OCI-LY1 (cell line): ENCODE measurements around the gene ANKRD66.

ENCODE experiments used
- H2AFZ ChIP-seq: fragments of 200-600 bp; sonication (generic), shearing (Covaris generic); 2 replicates; pipeline ENCODE4 v1.6.0; 2014; ENCODE audit warnings: antibody characterized with exemption, mild to moderate bottlenecking, low read length
- H3F3A ChIP-seq: fragments of 200-600 bp; sonication (generic), shearing (Covaris generic); 2 replicates; pipeline ENCODE4 v1.6.0; 2014; ENCODE audit warnings: mild to moderate bottlenecking, antibody characterized with exemption, low read length, moderate library complexity; ENCODE audit not compliant: insufficient read depth
- H3K27ac ChIP-seq: fragments of 200-600 bp; sonication (generic); 2 replicates; pipeline ENCODE4 v1.5.1; 2014; ENCODE audit warnings: low read length, mixed run types, mild to moderate bottlenecking, low read depth; ENCODE audit not compliant: poor library complexity, severe bottlenecking
- H3K27me3 ChIP-seq: fragments of 200-600 bp; sonication (generic); 2 replicates; pipeline ENCODE4 v1.6.0; 2014; ENCODE audit warnings: antibody characterized with exemption, mild to moderate bottlenecking, low read length, moderate library complexity; ENCODE audit not compliant: insufficient read depth
- H3K36me3 ChIP-seq: fragments of 200-600 bp; sonication (generic); 2 replicates; pipeline ENCODE4 v1.6.1; 2014; ENCODE audit warnings: mild to moderate bottlenecking, antibody characterized with exemption, low read length, moderate library complexity, mixed read lengths; ENCODE audit not compliant: insufficient read depth
- H3K4me1 ChIP-seq: fragments of 200-600 bp; sonication (generic); 2 replicates; pipeline ENCODE4 v1.5.1; 2014; ENCODE audit warnings: mild to moderate bottlenecking, low read length, moderate library complexity; ENCODE audit not compliant: insufficient read depth, severe bottlenecking
- H3K4me2 ChIP-seq: fragments of 200-600 bp; sonication (generic), shearing (Covaris generic); 2 replicates; pipeline ENCODE4 v1.6.1; 2014; ENCODE audit warnings: low read length
- H3K4me3 ChIP-seq: fragments of 200-600 bp; sonication (generic); 2 replicates; pipeline ENCODE4 v1.5.1; 2014; ENCODE audit warnings: low read length, low read depth, mild to moderate bottlenecking, mixed read lengths; ENCODE audit not compliant: poor library complexity, severe bottlenecking
- H3K79me2 ChIP-seq: fragments of 200-600 bp; shearing (Covaris generic); 2 replicates; pipeline ENCODE4 v1.6.1; 2016; ENCODE audit warnings: mixed run types, low read length, mixed read lengths; ENCODE audit not compliant: insufficient read depth
- H3K9ac ChIP-seq: fragments of 200-600 bp; sonication (generic), shearing (Covaris generic); 2 replicates; pipeline ENCODE4 v1.6.1; 2014; ENCODE audit warnings: mild to moderate bottlenecking, low read length, mixed read lengths
- H3K9me2 ChIP-seq: fragments of 200-600 bp; sonication (generic), shearing (Covaris generic); 2 replicates; pipeline ENCODE4 v1.6.1; 2014; ENCODE audit warnings: low read depth, mild to moderate bottlenecking, low read length, mixed read lengths
- H3K9me3 ChIP-seq: fragments of 200-600 bp; shearing (Covaris generic); 2 replicates; pipeline ENCODE4 v1.6.1; 2014; ENCODE audit warnings: low read length, mixed read lengths
- H4K20me1 ChIP-seq: fragments of 200-600 bp; sonication (generic), shearing (Covaris generic); 2 replicates; pipeline ENCODE4 v1.6.0; 2016; ENCODE audit warnings: mild to moderate bottlenecking, low read length; ENCODE audit not compliant: insufficient read depth
- CTCF ChIP-seq: fragments of 200-600 bp; sonication (generic), shearing (Covaris generic); IDR thresholded peaks from 2 replicates; pipeline ENCODE4 v1.5.1; 2017; ENCODE audit warnings: mild to moderate bottlenecking, antibody characterized with exemption, low read length, moderate library complexity, mixed read lengths
- EZH2 ChIP-seq: fragments of 200-600 bp; sonication (generic), shearing (Covaris generic); IDR thresholded peaks from 2 replicates; pipeline ENCODE4 v1.8.0; 2017; ENCODE audit warnings: borderline replicate concordance, mixed run types, mild to moderate bottlenecking, antibody characterized with exemption, low read length, moderate library complexity, mixed read lengths

ANKRD66 gene

GRCh38 chr6:46787871-46788540, 41.3 kb downstream of the ANKRD66 start:
- TF ChIP-seq CTCF (no peak), EZH2 (no peak)

GRCh38 chr6:46788791-46789190, 42.1 kb downstream of the ANKRD66 start:
- no peak overlapping the region for H3K27ac ChIP-seq
- H3K4me1 ChIP-seq, result no peaks in the 10 kb centered on the region
- H3K27me3 ChIP-seq, result no peaks in the 10 kb centered on the region
- TF ChIP-seq EZH2 (no peak), CTCF (no peak)
- no peaks in the 10 kb centered on the region for H3F3A ChIP-seq
- no peak overlapping the region for H3K4me2 ChIP-seq
- H3K79me2 ChIP-seq, result no peaks in the 10 kb centered on the region
- no peaks in the 10 kb centered on the region for H3K9me2 ChIP-seq
- H3K36me3 ChIP-seq, result no peaks in the 10 kb centered on the region
- H3K9me3 ChIP-seq, result no peaks in the 10 kb centered on the region
- H2AFZ ChIP-seq, result no peak overlapping the region
- H3K9ac ChIP-seq, result no peak overlapping the region
- H4K20me1 ChIP-seq, result no peaks in the 10 kb centered on the region
- no peak overlapping the region for H3K4me3 ChIP-seq

More at GRCh38 chr6:46787871-46788540, 41.3 kb downstream of the ANKRD66 start:
- Histone ChIP-seq H3K9me2 (no peaks in the 10 kb centered on the region), H3K27ac (no peak overlapping the region), H3K4me1 (no peaks in the 10 kb centered on the region), H3K4me2 (no peak overlapping the region), H4K20me1 (no peaks in the 10 kb centered on the region), H3K9me3 (no peaks in the 10 kb centered on the region), H3K79me2 (no peaks in the 10 kb centered on the region), H3K9ac (no peak overlapping the region), H3K27me3 (no peaks in the 10 kb centered on the region), H3K4me3 (no peak overlapping the region), H3K36me3 (no peaks in the 10 kb centered on the region), H3F3A (no peaks in the 10 kb centered on the region), H2AFZ (no peak overlapping the region)

- no peak for TF ChIP-seq CTCF
- no peak for TF ChIP-seq EZH2
- Histone ChIP-seq H3K9me3 (no peaks in the 10 kb centered on the region), H3K27me3 (no peaks in the 10 kb centered on the region), H2AFZ (no peak overlapping the region), H3K36me3 (no peaks in the 10 kb centered on the region), H3K4me2 (no peak overlapping the region), H3F3A (no peaks in the 10 kb centered on the region), H3K9ac (no peak overlapping the region), H4K20me1 (no peaks in the 10 kb centered on the region), H3K4me1 (no peaks in the 10 kb centered on the region), H3K4me3 (no peak overlapping the region), H3K27ac (no peak overlapping the region), H3K79me2 (no peaks in the 10 kb centered on the region), H3K9me2 (no peaks in the 10 kb centered on the region)
Measured at GRCh38 chr6:46789434-46790354, 43.0 kb downstream of the ANKRD66 start.
